Right hindlimb (tissue), 1 donor: ENCODE data around the gene STK36.

Source experiments
- DNase-seq: peaks from one replicate; pipeline ENCODE4 v3.0.0-alpha.2; 2018

STK36 gene

GRCh38 chr2:218720048-218721041, 48.5 kb downstream of the STK36 start:
- no peak for DNase-seq

- DNase-seq, result no peak
Measured at GRCh38 chr2:218721488-218721887, 49.6 kb downstream of the STK36 start.

- DNase-seq, result no peak
Measured at GRCh38 chr2:218721934-218722333, 50.0 kb downstream of the STK36 start.

- DNase-seq, result no peak
Measured at GRCh38 chr2:218722419-218722818, 50.5 kb downstream of the STK36 start.

GRCh38 chr2:218722876-218723785, 51.2 kb downstream of the STK36 start:
- DNase-seq, result no peak

GRCh38 chr2:218726004-218726574, 54.2 kb downstream of the STK36 start:
- DNase-seq, result no peak

GRCh38 chr2:218727502-218728165, 55.7 kb downstream of the STK36 start:
- no peak for DNase-seq

- no peak for DNase-seq
Measured at GRCh38 chr2:218729640-218730039, 57.8 kb downstream of the STK36 start.

GRCh38 chr2:218732052-218732760, 60.3 kb downstream of the STK36 start:
- no peak for DNase-seq

- no peak for DNase-seq
Measured at GRCh38 chr2:218732761-218733158, 60.9 kb downstream of the STK36 start.

GRCh38 chr2:218733171-218734021, 61.5 kb downstream of the STK36 start:
- DNase-seq, result no peak

- no peak for DNase-seq
Measured at GRCh38 chr2:218734190-218734975, 62.5 kb downstream of the STK36 start.

- DNase-seq, result no peak
Measured at GRCh38 chr2:218736531-218736930, 64.6 kb downstream of the STK36 start.

GRCh38 chr2:218743068-218743467, 71.2 kb downstream of the STK36 start:
- DNase-seq, result no peak

GRCh38 chr2:218744615-218745014, 72.7 kb downstream of the STK36 start:
- no peak for DNase-seq

- no peak for DNase-seq
Measured at GRCh38 chr2:218745160-218745558, 73.3 kb downstream of the STK36 start.

- peak; percentile 76 for DNase-seq
Measured at GRCh38 chr2:218745559-218746469, 73.9 kb downstream of the STK36 start.

GRCh38 chr2:218746470-218746795, 74.5 kb downstream of the STK36 start:
- DNase-seq, result no peak

GRCh38 chr2:218746960-218747359, 75.1 kb downstream of the STK36 start:
- no peak for DNase-seq
